ENCODE measurements around the gene ACMSD. TPM values are rescaled to one million over a fixed set of nuclear protein-coding genes. Genes with fewer than 3 reads are reported as not detected.

ACMSD gene
- polyA plus RNA-seq (2013), result 0.13 TPM

DNA sequence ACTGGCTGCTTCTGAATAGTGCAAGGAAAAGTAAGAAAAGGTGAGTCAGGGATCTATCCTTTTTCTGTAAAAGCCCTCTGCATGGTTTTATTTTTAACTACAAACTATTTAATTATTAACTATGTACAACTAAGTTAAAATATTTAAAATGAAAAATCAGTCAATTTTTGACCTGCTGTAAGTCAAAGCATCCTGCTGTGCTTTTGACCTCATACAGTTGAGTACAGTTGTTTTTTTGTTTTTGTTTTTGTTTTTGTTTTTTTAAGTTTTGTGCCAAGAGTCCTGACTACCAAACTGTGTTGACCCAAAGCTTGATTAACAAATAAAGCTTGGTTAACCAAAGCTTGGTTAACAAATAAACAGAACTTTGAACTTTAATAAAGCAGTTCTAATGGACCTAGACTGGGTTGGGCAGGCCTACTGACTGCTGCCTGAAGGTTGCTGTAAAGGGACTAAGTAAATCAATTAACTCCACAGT lies at the start of gene ACMSD:
Gene ACMSD, plus strand, starts transcription at position 474 of the 478 bp plus-strand sequence. CDS start 67 bp downstream, outside the sequence.
- no peaks in the 10 kb centered on the region for H3K4me1 ChIP-seq (ENCODE audit: control extremely low read depth in 1 of 4, control insufficient read depth in 4 of 4, insufficient read depth in 4 of 4, low read length in 3 of 4)
- DNase-seq, result no peak
- H3K36me3 ChIP-seq (ENCODE audit: control insufficient read depth in 4 of 4, insufficient read depth in 4 of 4, low read length in 3 of 4), result no peaks in the 10 kb centered on the region
- no peak within 1 kb of the TSS for H3K27ac ChIP-seq (ENCODE audit: insufficient read depth in 1 of 2, low read depth in 1 of 2, low read length in 2 of 2, poor library complexity in 1 of 2, severe bottlenecking in 2 of 2)
- no peaks in the 10 kb centered on the region for H3K27me3 ChIP-seq (replicated peaks in 2 of 5; ENCODE audit: control insufficient read depth in 4 of 5, insufficient read depth in 5 of 5, low read length in 4 of 5)
- H3K4me3 ChIP-seq (ENCODE audit: control insufficient read depth in 1 of 7, extremely low read depth in 1 of 7, insufficient read depth in 4 of 7, low read depth in 2 of 7, low read length in 6 of 7), result no peak within 1 kb of the TSS
- H3K9me3 ChIP-seq (ENCODE audit: control extremely low read depth in 1 of 5, control insufficient read depth in 4 of 5, insufficient read depth in 2 of 5, low read depth in 1 of 5, low read length in 4 of 5), result peaks cover 0 to 10% (median 4%) of the 10 kb centered on the region in 5 experiments
- CTCF ChIA-PET, result no interaction called here
- POLR2A ChIA-PET, result no interaction called here

DNA sequence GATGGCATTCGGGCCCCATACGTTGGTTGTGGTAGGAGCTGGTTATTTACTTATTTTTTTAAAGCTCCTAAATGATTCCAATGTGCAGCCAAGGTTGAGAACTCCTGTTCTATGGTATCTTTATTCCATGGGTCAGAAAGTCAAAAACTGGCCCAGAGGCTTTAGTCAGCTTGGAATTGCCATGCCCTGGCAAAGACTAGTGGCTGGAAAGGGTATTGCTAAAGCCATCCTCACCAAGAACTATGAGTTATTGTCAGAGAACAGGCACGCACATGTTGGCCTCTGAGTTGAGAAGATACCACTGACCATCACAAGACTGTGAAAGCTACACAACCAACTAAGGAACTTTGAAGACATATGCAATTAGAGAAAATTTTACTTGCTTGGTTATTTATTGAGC lies 47.9 kb upstream of the ACMSD start:
- ChIA-PET CTCF (no interaction called here), POLR2A (no interaction called here)
- no peak for DNase-seq
- Histone ChIP-seq H3K27me3 (replicated peaks in 2 of 5; ENCODE audit: control insufficient read depth in 4 of 5, insufficient read depth in 5 of 5, low read length in 4 of 5) (peaks cover 0 to 2% (median 0%) of the 10 kb centered on the region in 5 experiments), H3K9me3 (ENCODE audit: control extremely low read depth in 1 of 5, control insufficient read depth in 4 of 5, insufficient read depth in 2 of 5, low read depth in 1 of 5, low read length in 4 of 5) (peaks cover 0 to 5% (median 2%) of the 10 kb centered on the region in 5 experiments), H3K27ac (ENCODE audit: insufficient read depth in 1 of 2, low read depth in 1 of 2, low read length in 2 of 2, poor library complexity in 1 of 2, severe bottlenecking in 2 of 2) (no peak overlapping the region), H3K4me3 (ENCODE audit: control insufficient read depth in 1 of 7, extremely low read depth in 1 of 7, insufficient read depth in 4 of 7, low read depth in 2 of 7, low read length in 6 of 7) (no peak overlapping the region), H3K36me3 (ENCODE audit: control insufficient read depth in 4 of 4, insufficient read depth in 4 of 4, low read length in 3 of 4) (no peaks in the 10 kb centered on the region), H3K4me1 (ENCODE audit: control extremely low read depth in 1 of 4, control insufficient read depth in 4 of 4, insufficient read depth in 4 of 4, low read length in 3 of 4) (no peaks in the 10 kb centered on the region)
- WGBS (ENCODE audit: insufficient coverage), result 100% methylated on average over 2 of the region's 3 CpGs

DNA sequence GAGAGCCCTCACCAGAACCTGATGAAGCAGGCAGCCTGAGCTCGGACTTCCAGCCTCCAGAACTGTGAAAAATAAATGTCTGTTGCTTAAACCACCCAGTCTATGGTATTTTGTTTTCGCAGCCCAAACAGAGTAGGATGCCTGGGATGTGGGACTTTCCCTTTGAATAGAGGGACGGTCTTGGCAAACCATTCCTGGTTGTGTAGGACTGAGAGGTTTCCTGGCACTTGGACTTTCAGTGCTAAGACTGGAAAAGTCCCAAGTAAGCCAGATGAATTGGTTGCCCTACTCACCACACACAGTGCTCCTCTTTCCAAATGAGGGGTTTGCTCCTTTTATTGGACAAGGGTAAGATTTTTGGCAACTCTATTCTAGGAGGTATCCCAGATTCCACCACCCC lies 46.8 kb upstream of the ACMSD start:
- CTCF ChIA-PET, result no interaction called here
- Histone ChIP-seq H3K27me3 (replicated peaks in 2 of 5; ENCODE audit: control insufficient read depth in 4 of 5, insufficient read depth in 5 of 5, low read length in 4 of 5) (peaks cover 0 to under 1% (median 0%) of the 10 kb centered on the region in 5 experiments), H3K4me1 (ENCODE audit: control extremely low read depth in 1 of 4, control insufficient read depth in 4 of 4, insufficient read depth in 4 of 4, low read length in 3 of 4) (no peaks in the 10 kb centered on the region), H3K4me3 (ENCODE audit: control insufficient read depth in 1 of 7, extremely low read depth in 1 of 7, insufficient read depth in 4 of 7, low read depth in 2 of 7, low read length in 6 of 7) (no peak overlapping the region), H3K36me3 (ENCODE audit: control insufficient read depth in 4 of 4, insufficient read depth in 4 of 4, low read length in 3 of 4) (no peaks in the 10 kb centered on the region), H3K27ac (ENCODE audit: insufficient read depth in 1 of 2, low read depth in 1 of 2, low read length in 2 of 2, poor library complexity in 1 of 2, severe bottlenecking in 2 of 2) (no peak overlapping the region), H3K9me3 (ENCODE audit: control extremely low read depth in 1 of 5, control insufficient read depth in 4 of 5, insufficient read depth in 2 of 5, low read depth in 1 of 5, low read length in 4 of 5) (no peaks in the 10 kb centered on the region)
- POLR2A ChIA-PET, result no interaction called here
- DNase-seq, result no peak
- 100% methylated on average over 3 of the region's 3 CpGs for WGBS (ENCODE audit: insufficient coverage)

DNA sequence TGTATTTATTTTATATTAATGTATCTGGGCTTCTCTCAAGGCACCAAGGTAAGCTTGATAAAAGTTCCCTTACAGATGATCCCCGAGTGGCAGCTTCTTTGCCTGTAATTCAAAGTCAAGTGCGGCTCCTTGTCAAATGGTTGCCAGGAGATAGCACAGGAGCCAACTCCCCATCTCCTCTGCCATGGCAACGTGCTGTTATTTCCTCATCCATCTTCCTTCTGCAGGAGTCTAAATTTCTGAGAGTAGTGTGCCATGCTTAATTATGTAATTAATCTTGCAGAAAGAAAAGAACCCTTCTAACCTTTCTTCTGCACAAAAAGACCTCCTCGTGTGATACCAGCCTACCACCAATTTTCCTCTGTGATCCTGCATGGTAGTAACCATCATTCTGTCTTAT lies 46.2 kb upstream of the ACMSD start:
- no peaks in the 10 kb centered on the region for H3K9me3 ChIP-seq (ENCODE audit: control extremely low read depth in 1 of 5, control insufficient read depth in 4 of 5, insufficient read depth in 2 of 5, low read depth in 1 of 5, low read length in 4 of 5)
- ChIA-PET CTCF (no interaction called here), POLR2A (no interaction called here)
- WGBS (ENCODE audit: insufficient coverage), result 49% methylated on average over 3 of the region's 4 CpGs
- no peaks in the 10 kb centered on the region for H3K4me1 ChIP-seq (ENCODE audit: control extremely low read depth in 1 of 4, control insufficient read depth in 4 of 4, insufficient read depth in 4 of 4, low read length in 3 of 4)
- H3K4me3 ChIP-seq (ENCODE audit: control insufficient read depth in 1 of 7, extremely low read depth in 1 of 7, insufficient read depth in 4 of 7, low read depth in 2 of 7, low read length in 6 of 7), result no peak overlapping the region
- peaks cover 0 to 4% (median 0%) of the 10 kb centered on the region in 5 experiments for H3K27me3 ChIP-seq (replicated peaks in 2 of 5; ENCODE audit: control insufficient read depth in 4 of 5, insufficient read depth in 5 of 5, low read length in 4 of 5)
- H3K27ac ChIP-seq (ENCODE audit: insufficient read depth in 1 of 2, low read depth in 1 of 2, low read length in 2 of 2, poor library complexity in 1 of 2, severe bottlenecking in 2 of 2), result no peak overlapping the region
- H3K36me3 ChIP-seq (ENCODE audit: control insufficient read depth in 4 of 4, insufficient read depth in 4 of 4, low read length in 3 of 4), result no peaks in the 10 kb centered on the region
- DNase-seq, result no peak

DNA sequence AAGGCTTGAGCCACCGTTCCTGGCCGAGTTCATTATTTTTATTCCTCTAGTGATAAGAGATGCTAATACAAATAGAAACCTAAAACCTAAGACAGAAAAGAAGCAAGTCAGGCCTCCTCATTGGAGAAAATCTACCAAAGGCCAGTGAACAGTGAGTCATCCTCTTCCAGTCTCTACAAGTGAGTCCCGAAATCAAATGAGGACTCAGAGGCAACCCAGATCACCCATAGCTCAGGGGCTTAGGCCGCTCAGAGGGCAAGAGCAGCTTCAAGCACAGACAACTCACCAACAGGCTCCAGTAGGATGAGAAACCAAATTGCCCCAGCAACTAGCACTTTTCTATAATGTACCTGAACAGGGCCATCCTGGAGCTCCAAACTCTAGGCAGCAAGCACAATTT lies 42.7 kb upstream of the ACMSD start:
- no peak for DNase-seq
- ChIA-PET CTCF (no interaction called here), POLR2A (no interaction called here)
- no peak overlapping the region for H3K27ac ChIP-seq (ENCODE audit: insufficient read depth in 1 of 2, low read depth in 1 of 2, low read length in 2 of 2, poor library complexity in 1 of 2, severe bottlenecking in 2 of 2)
- WGBS (ENCODE audit: insufficient coverage), result 100% methylated on average over 1 of the region's 4 CpGs
- peaks cover 0 to 4% (median 0%) of the 10 kb centered on the region in 5 experiments for H3K27me3 ChIP-seq (replicated peaks in 2 of 5; ENCODE audit: control insufficient read depth in 4 of 5, insufficient read depth in 5 of 5, low read length in 4 of 5)
- H3K9me3 ChIP-seq (ENCODE audit: control extremely low read depth in 1 of 5, control insufficient read depth in 4 of 5, insufficient read depth in 2 of 5, low read depth in 1 of 5, low read length in 4 of 5), result no peaks in the 10 kb centered on the region
- H3K36me3 ChIP-seq (ENCODE audit: control insufficient read depth in 4 of 4, insufficient read depth in 4 of 4, low read length in 3 of 4), result no peaks in the 10 kb centered on the region
- H3K4me3 ChIP-seq (ENCODE audit: control insufficient read depth in 1 of 7, extremely low read depth in 1 of 7, insufficient read depth in 4 of 7, low read depth in 2 of 7, low read length in 6 of 7), result no peak overlapping the region
- H3K4me1 ChIP-seq (ENCODE audit: control extremely low read depth in 1 of 4, control insufficient read depth in 4 of 4, insufficient read depth in 4 of 4, low read length in 3 of 4), result no peaks in the 10 kb centered on the region

DNA sequence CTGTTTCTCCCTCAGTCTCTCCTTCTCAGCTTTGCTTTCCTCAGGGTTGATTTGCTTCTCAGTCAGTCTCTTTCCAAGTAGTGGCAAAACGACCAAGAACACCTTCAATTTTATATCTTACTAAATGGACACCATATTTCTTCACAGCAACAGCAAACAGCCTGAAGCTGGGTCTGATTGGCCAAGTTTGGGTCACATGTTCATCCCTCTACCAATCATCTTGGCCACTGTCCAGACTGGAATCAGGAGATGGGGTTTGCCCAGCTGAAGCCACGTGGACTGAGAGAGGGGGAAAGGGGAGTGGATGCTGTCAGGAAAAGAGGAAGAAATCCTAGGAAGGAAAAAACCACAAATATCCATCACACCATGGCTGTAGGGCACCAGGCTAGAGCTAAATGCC lies 42.0 kb upstream of the ACMSD start:
- Histone ChIP-seq H3K27me3 (replicated peaks in 2 of 5; ENCODE audit: control insufficient read depth in 4 of 5, insufficient read depth in 5 of 5, low read length in 4 of 5) (peaks cover 0 to 4% (median 0%) of the 10 kb centered on the region in 5 experiments), H3K27ac (ENCODE audit: insufficient read depth in 1 of 2, low read depth in 1 of 2, low read length in 2 of 2, poor library complexity in 1 of 2, severe bottlenecking in 2 of 2) (no peak overlapping the region), H3K4me3 (ENCODE audit: control insufficient read depth in 1 of 7, extremely low read depth in 1 of 7, insufficient read depth in 4 of 7, low read depth in 2 of 7, low read length in 6 of 7) (no peak overlapping the region), H3K9me3 (ENCODE audit: control extremely low read depth in 1 of 5, control insufficient read depth in 4 of 5, insufficient read depth in 2 of 5, low read depth in 1 of 5, low read length in 4 of 5) (no peaks in the 10 kb centered on the region), H3K36me3 (ENCODE audit: control insufficient read depth in 4 of 4, insufficient read depth in 4 of 4, low read length in 3 of 4) (no peaks in the 10 kb centered on the region), H3K4me1 (ENCODE audit: control extremely low read depth in 1 of 4, control insufficient read depth in 4 of 4, insufficient read depth in 4 of 4, low read length in 3 of 4) (no peaks in the 10 kb centered on the region)
- POLR2A ChIA-PET, result no interaction called here
- DNase-seq, result no peak
- CTCF ChIA-PET, result no interaction called here
- WGBS (ENCODE audit: insufficient coverage), result no CpG with 5 or more reads among the region's 2 CpGs

DNA sequence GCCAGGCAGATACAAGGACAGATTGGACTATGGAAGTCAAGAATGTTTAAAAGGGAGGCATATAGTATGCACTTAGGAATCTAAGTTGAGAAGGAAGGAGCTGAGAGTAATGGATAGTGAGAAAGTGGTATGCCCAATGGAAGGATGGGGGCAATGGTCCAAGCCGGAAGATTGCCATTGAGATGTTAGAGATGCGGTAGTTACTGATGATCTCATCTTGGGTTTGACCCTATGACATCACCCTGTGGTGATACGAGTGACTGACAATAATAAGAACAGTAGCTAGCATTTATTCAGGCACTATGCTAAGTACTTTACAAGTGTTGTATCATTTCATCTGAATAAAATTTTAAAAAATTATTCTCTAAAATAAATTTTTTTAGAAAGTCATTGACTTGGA lies 38.5 kb upstream of the ACMSD start:
- no peak overlapping the region for H3K27ac ChIP-seq (ENCODE audit: insufficient read depth in 1 of 2, low read depth in 1 of 2, low read length in 2 of 2, poor library complexity in 1 of 2, severe bottlenecking in 2 of 2)
- POLR2A ChIA-PET, result no interaction called here
- H3K9me3 ChIP-seq (ENCODE audit: control extremely low read depth in 1 of 5, control insufficient read depth in 4 of 5, insufficient read depth in 2 of 5, low read depth in 1 of 5, low read length in 4 of 5), result peaks cover 0 to 12% (median 9%) of the 10 kb centered on the region in 5 experiments
- H3K36me3 ChIP-seq (ENCODE audit: control insufficient read depth in 4 of 4, insufficient read depth in 4 of 4, low read length in 3 of 4), result no peaks in the 10 kb centered on the region
- no peaks in the 10 kb centered on the region for H3K4me1 ChIP-seq (ENCODE audit: control extremely low read depth in 1 of 4, control insufficient read depth in 4 of 4, insufficient read depth in 4 of 4, low read length in 3 of 4)
- DNase-seq, result no peak
- CTCF ChIA-PET, result no interaction called here
- H3K27me3 ChIP-seq (replicated peaks in 2 of 5; ENCODE audit: control insufficient read depth in 4 of 5, insufficient read depth in 5 of 5, low read length in 4 of 5), result peaks cover 0 to 4% (median 0%) of the 10 kb centered on the region in 5 experiments
- WGBS (ENCODE audit: insufficient coverage), result 100% methylated on average over 2 of the region's 3 CpGs
- no peak overlapping the region for H3K4me3 ChIP-seq (ENCODE audit: control insufficient read depth in 1 of 7, extremely low read depth in 1 of 7, insufficient read depth in 4 of 7, low read depth in 2 of 7, low read length in 6 of 7)

All from common myeloid progenitor, CD34-positive (primary cell).